T47D (cell line): ENCODE measurements around the gene LETM1.

Source experiments
- DNase-seq, 2 experiments: peaks; one replicate each; pipeline versions ENCODE4 v3.0.0 to v3.0.0-alpha.2; 2011 to 2012; ENCODE audit warnings: low read depth in 1 of 2, low spot score in 1 of 2
- JUND ChIP-seq: IDR thresholded peaks from 2 replicates; pipeline ENCODE4 v1.6.1; 2012; ENCODE audit warnings: low read depth
- in situ Hi-C: cut with HindIII; loops from 2 replicates; pipeline ENCODE4 v1.10.0; 2016; ENCODE audit warnings: low sequenced_read_pairs, low pct_unique_long_range_greater_than_20kb

Gene LETM1

GRCh38 chr4:1776521-1777161 is 79.3 kb downstream of the LETM1 start:
- no peak for DNase-seq
- no peak for TF ChIP-seq JUND
- in situ Hi-C loops, result no loop called here

- in situ Hi-C loops, result no loop called here
- DNase-seq, result peak; percentile 53 to 76
These were observed 80.0 kb downstream of the LETM1 start for GRCh38 chr4:1775731-1776500.

GRCh38 chr4:1773754-1774153 is 82.2 kb downstream of the LETM1 start:
- no peak for TF ChIP-seq JUND
- no peak for DNase-seq
- in situ Hi-C loops, result no loop called here

More at GRCh38 chr4:1775731-1776500, 80.0 kb downstream of the LETM1 start:
- no peak for TF ChIP-seq JUND

GRCh38 chr4:1772853-1773538 is 83.0 kb downstream of the LETM1 start:
- in situ Hi-C loops, result no loop called here
- no peak for TF ChIP-seq JUND
- no peak for DNase-seq

GRCh38 chr4:1771555-1772305 is 84.2 kb downstream of the LETM1 start:
- DNase-seq, result no peak
- TF ChIP-seq JUND, result no peak
- in situ Hi-C loops, result no loop called here

GRCh38 chr4:1770791-1771231 is 85.1 kb downstream of the LETM1 start:
- in situ Hi-C loops, result no loop called here
- no peak for DNase-seq
- no peak for TF ChIP-seq JUND

GRCh38 chr4:1770245-1770644 is 85.7 kb downstream of the LETM1 start:
- DNase-seq, result no peak
- TF ChIP-seq JUND, result no peak
- in situ Hi-C loops, result no loop called here

GRCh38 chr4:1769692-1770091 is 86.3 kb downstream of the LETM1 start:
- TF ChIP-seq JUND, result no peak
- DNase-seq, result no peak
- in situ Hi-C loops, result no loop called here

- DNase-seq, result peak; percentile 77 to 78
- no peak for TF ChIP-seq JUND
- in situ Hi-C loops, result no loop called here
These were observed 87.5 kb downstream of the LETM1 start for GRCh38 chr4:1768367-1769034.

- in situ Hi-C loops, result no loop called here
- peak; percentile 61 to 81 for DNase-seq
- no peak for TF ChIP-seq JUND
These were observed 88.1 kb downstream of the LETM1 start for GRCh38 chr4:1767770-1768366.

GRCh38 chr4:1767061-1767769 is 88.7 kb downstream of the LETM1 start:
- in situ Hi-C loops, result no loop called here
- DNase-seq, result no peak
- no peak for TF ChIP-seq JUND
